Ishikawa (cell line): ENCODE results near the gene PARP16.

Experiments used
- CEBPB ChIP-seq: IDR thresholded peaks from 2 replicates; pipeline ENCODE4 v1.6.1; 2012
- CREB1 ChIP-seq: IDR thresholded peaks from 2 replicates; pipeline ENCODE4 v1.6.1; 2012; ENCODE audit warnings: low read depth
- EGR1 ChIP-seq: IDR thresholded peaks from 2 replicates; pipeline ENCODE4 v1.6.1; 2012
- EP300 ChIP-seq: IDR thresholded peaks from 2 replicates; pipeline ENCODE4 v1.6.1; 2012; ENCODE audit warnings: borderline replicate concordance
- FOXM1 ChIP-seq: IDR thresholded peaks from 2 replicates; pipeline ENCODE4 v1.6.1; 2012; ENCODE audit warnings: low read depth, borderline replicate concordance
- MAX ChIP-seq: IDR thresholded peaks from 2 replicates; pipeline ENCODE4 v1.6.1; 2012
- NFIC ChIP-seq: IDR thresholded peaks from 2 replicates; pipeline ENCODE4 v1.6.1; 2012
- RAD21 ChIP-seq: IDR thresholded peaks from 2 replicates; pipeline ENCODE4 v1.6.1; 2012; ENCODE audit warnings: low read depth
- TAF1 ChIP-seq: IDR thresholded peaks from 2 replicates; pipeline ENCODE4 v1.6.1; 2012; ENCODE audit warnings: low read depth, mild to moderate bottlenecking
- TCF12 ChIP-seq: IDR thresholded peaks from 2 replicates; pipeline ENCODE4 v1.6.1; 2012; ENCODE audit warnings: low read depth
- TEAD4 ChIP-seq: IDR thresholded peaks from 2 replicates; pipeline ENCODE4 v1.6.1; 2012
- USF1 ChIP-seq: IDR thresholded peaks from 2 replicates; pipeline ENCODE4 v1.6.1; 2012
- YY1 ChIP-seq: IDR thresholded peaks from 2 replicates; pipeline ENCODE4 v1.6.1; 2012; ENCODE audit warnings: low read depth
- ZBTB7A ChIP-seq: IDR thresholded peaks from 2 replicates; pipeline ENCODE4 v1.6.1; 2012; ENCODE audit warnings: low read depth
- TF ChIP-seq, protein P1 (sequence below): IDR thresholded peaks from 2 replicates; pipeline ENCODE4 v1.6.1; 2012; ENCODE audit warnings: low read depth, mild to moderate bottlenecking

The PARP16 gene

GRCh38 chr15:65210770-65211481 is 75.8 kb downstream of the PARP16 start, which contains the start of gene CILP:
Gene CILP, minus strand, starts transcription at chr15:65211473. Its CDS starts 1,718 bp downstream, at chr15:65209755.
- TF ChIP-seq YY1, result no peak
- no peak for TF ChIP-seq TCF12
- TF ChIP-seq NFIC, result no peak
- TF ChIP-seq USF1, result no peak
- TF ChIP-seq CEBPB, result no peak
- TF ChIP-seq TAF1, result no peak
- TF ChIP-seq TEAD4, result no peak
- no peak for TF ChIP-seq MAX
- TF ChIP-seq CREB1, result no peak
- TF ChIP-seq RAD21, result no peak
- TF ChIP-seq EP300, result no peak

DNA sequence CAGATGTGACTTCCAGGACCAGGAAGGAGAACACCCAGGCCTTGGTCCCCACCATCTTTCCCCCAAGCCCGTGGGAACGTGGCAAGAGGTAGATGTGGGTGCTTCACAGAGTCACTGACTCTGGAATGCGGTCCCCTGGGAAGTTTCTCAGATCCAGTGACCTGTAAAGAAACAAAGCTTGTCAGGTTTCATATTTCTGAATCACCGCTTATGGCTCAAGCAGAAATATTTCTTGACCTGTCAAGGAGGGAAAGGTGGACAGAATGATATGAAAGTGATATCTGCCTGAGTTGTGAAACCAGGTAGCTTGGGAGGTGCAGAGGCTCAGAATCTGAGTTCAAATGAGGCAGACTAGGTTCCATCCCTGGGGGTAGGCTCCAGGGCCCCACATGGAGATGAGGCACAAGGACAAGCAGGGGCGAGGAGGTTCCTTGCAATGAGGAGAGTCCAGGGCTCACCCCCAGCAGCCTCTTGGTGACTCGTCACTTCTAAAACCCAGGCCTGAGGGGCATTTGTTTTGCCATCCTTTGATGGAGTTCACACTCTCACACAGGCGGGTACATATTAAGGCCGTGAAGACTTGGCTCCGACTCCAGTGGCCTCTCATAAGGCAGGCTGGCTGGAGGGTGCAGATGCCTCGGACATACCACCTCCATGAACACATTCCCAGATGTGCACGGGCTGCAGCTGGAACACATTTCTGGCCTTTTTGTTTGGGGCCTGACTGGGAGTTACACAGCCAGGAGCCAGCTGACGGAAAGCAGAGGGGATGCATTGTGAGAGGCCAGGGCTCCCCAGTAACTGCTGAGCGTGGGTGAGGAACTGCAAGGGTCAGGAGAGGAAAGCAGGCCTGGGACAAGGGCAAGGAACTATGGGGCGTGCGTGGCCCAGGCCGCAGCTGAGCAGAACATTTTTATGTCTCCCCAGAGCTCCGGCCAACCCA is 76.7 kb downstream of the PARP16 start:
- TF ChIP-seq EGR1, result no peak
- peak; percentile 66 for TF ChIP-seq NFIC
- peak; percentile 92 for TF ChIP-seq TEAD4
- TF ChIP-seq USF1, result no peak
- 0 out of 2 replicates have a peak, but pooled peaks have one; percentile 22 for TF ChIP-seq TAF1
- peak; percentile 85 for TF ChIP-seq TCF12
- TF ChIP-seq RAD21, result no peak
- TF ChIP-seq EP300, result peak; percentile 87
- peak; percentile 46 for TF ChIP-seq MAX
- peak; percentile 75; the same call in 1 of the 2 replicates for TF ChIP-seq FOXM1
- no peak for TF ChIP-seq ZBTB7A
- TF ChIP-seq, protein P1, sequence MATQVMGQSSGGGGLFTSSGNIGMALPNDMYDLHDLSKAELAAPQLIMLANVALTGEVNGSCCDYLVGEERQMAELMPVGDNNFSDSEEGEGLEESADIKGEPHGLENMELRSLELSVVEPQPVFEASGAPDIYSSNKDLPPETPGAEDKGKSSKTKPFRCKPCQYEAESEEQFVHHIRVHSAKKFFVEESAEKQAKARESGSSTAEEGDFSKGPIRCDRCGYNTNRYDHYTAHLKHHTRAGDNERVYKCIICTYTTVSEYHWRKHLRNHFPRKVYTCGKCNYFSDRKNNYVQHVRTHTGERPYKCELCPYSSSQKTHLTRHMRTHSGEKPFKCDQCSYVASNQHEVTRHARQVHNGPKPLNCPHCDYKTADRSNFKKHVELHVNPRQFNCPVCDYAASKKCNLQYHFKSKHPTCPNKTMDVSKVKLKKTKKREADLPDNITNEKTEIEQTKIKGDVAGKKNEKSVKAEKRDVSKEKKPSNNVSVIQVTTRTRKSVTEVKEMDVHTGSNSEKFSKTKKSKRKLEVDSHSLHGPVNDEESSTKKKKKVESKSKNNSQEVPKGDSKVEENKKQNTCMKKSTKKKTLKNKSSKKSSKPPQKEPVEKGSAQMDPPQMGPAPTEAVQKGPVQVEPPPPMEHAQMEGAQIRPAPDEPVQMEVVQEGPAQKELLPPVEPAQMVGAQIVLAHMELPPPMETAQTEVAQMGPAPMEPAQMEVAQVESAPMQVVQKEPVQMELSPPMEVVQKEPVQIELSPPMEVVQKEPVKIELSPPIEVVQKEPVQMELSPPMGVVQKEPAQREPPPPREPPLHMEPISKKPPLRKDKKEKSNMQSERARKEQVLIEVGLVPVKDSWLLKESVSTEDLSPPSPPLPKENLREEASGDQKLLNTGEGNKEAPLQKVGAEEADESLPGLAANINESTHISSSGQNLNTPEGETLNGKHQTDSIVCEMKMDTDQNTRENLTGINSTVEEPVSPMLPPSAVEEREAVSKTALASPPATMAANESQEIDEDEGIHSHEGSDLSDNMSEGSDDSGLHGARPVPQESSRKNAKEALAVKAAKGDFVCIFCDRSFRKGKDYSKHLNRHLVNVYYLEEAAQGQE, result no peak
- TF ChIP-seq CEBPB, result peak; percentile 85
- no peak for TF ChIP-seq YY1

GRCh38 chr15:65208647-65209046 is 78.0 kb downstream of the PARP16 start:
- no peak for TF ChIP-seq YY1
- TF ChIP-seq RAD21, result no peak
- TF ChIP-seq EP300, result no peak
- no peak for TF ChIP-seq USF1
- TF ChIP-seq ZBTB7A, result no peak
- no peak for TF ChIP-seq CREB1
- no peak for TF ChIP-seq CEBPB
- TF ChIP-seq TCF12, result no peak
- TF ChIP-seq NFIC, result no peak
- TF ChIP-seq EGR1, result no peak
- TF ChIP-seq FOXM1, result no peak
- TF ChIP-seq TAF1, result no peak
- no peak for TF ChIP-seq TEAD4
- no peak for TF ChIP-seq MAX
- TF ChIP-seq, protein P1, result no peak
